BJ (cell line): ENCODE data around the gene SBF2. TPM values are rescaled to one million over a fixed set of nuclear protein-coding genes. Genes with fewer than 3 reads are reported as not detected.

Source experiments
- CTCF ChIA-PET: fragments of 350-600 bp; formaldehyde crosslinking; extraction: SDS; loops from one replicate; lab custom pipeline; 2021; ENCODE audit warnings: antibody characterized with exemption, inconsistent platforms; lab: Yijun Ruan, JAX
- POLR2A ChIA-PET: fragments of 300-600 bp; sonication (Branson Sonifier 250); formaldehyde crosslinking; extraction: SDS; loops from one replicate; lab custom pipeline; 2021; ENCODE audit warnings: antibody characterized with exemption; lab: Charles Lee
- DNase-seq: peaks from one replicate; pipeline ENCODE4 v3.0.0-alpha.2; 2011; ENCODE audit warnings: low read depth
- H3K27me3 ChIP-seq: 2 replicates; pipeline ENCODE4 v1.6.0; 2011; ENCODE audit warnings: low read length; ENCODE audit not compliant: control insufficient read depth, insufficient read depth
- H3K36me3 ChIP-seq: 2 replicates; pipeline ENCODE4 v1.5.1; 2011; ENCODE audit warnings: low read length; ENCODE audit not compliant: control insufficient read depth, insufficient read depth
- H3K4me3 ChIP-seq: 2 replicates; pipeline ENCODE4 v1.5.1; 2011; ENCODE audit warnings: low read depth, mild to moderate bottlenecking, control low read depth, low read length
- polyA plus RNA-seq: library from polyadenylated mRNA; depleted of rRNA; stranded (reverse); fragments of >200 nt; gene quantifications from 2 replicates; pipeline ENCODE4 v1.2.3, GENCODE V29; 2011
- TF ChIP-seq, protein P1 (sequence below): IDR thresholded peaks from 2 replicates; pipeline ENCODE4 v1.5.1; 2011; ENCODE audit warnings: low read depth, mild to moderate bottlenecking, control low read depth, inconsistent platforms, low read length, moderate library complexity; ENCODE audit not compliant: insufficient read depth

The SBF2 gene
- polyA plus RNA-seq, 1 experiment = 33.8 TPM

DNA sequence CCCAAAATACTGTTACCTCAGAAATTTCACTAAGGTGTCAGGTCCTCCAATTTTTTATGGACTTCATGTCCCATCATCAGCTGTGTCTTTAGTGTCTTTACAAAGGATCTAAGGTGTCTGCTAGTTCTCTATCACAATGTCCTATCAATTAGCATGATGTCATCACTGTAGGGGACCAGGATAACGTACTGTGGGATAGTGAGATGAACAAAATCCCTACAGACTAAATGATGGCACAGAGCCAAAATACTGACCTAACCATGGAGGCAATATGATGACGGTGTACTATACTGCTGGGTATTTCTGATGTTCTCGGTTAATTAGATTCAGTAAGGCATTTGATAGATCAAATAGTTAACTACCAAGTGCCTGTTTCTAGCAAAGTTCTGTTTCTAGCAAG lies 82.5 kb downstream of the SBF2 start:
- no peaks in the 10 kb centered on the region for H3K27me3 ChIP-seq
- POLR2A ChIA-PET = no interaction called here
- H3K4me3 ChIP-seq = no peak overlapping the region
- DNase-seq = no peak
- no peaks in the 10 kb centered on the region for H3K36me3 ChIP-seq
- TF ChIP-seq, protein P1, sequence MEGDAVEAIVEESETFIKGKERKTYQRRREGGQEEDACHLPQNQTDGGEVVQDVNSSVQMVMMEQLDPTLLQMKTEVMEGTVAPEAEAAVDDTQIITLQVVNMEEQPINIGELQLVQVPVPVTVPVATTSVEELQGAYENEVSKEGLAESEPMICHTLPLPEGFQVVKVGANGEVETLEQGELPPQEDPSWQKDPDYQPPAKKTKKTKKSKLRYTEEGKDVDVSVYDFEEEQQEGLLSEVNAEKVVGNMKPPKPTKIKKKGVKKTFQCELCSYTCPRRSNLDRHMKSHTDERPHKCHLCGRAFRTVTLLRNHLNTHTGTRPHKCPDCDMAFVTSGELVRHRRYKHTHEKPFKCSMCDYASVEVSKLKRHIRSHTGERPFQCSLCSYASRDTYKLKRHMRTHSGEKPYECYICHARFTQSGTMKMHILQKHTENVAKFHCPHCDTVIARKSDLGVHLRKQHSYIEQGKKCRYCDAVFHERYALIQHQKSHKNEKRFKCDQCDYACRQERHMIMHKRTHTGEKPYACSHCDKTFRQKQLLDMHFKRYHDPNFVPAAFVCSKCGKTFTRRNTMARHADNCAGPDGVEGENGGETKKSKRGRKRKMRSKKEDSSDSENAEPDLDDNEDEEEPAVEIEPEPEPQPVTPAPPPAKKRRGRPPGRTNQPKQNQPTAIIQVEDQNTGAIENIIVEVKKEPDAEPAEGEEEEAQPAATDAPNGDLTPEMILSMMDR = no peak
- CTCF ChIA-PET = interaction anchor here (1.5 kb wide), 1 partner anchor 87 kb away, joined by 4 read pairs; no protein-coding TSS in a partner anchor

DNA sequence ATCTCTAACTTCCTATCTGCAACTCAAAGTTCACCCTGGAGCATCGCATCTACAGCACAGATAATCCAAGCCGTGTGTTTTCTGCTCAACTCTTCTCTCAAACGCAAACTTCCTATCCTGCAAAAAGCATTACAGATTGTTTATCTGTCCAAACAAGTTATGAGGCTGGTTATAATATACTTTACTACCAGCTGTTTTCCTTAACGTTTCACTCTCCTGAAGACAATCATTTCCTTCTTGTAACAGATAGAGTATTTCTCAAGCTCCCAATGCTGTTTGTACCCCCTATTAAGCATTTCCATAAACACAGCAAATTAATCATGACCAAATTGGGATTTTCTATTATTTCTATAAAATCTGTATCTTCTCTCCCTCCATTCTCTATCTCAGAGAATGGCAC lies 84.7 kb downstream of the SBF2 start:
- POLR2A ChIA-PET = interaction anchor here (0.6 kb wide), 1 partner anchor 86 kb away, joined by 6 read pairs; no protein-coding TSS in a partner anchor
- CTCF ChIA-PET = interaction anchor here (0.9 to 1.5 kb wide), 2 partner anchors 26 to 89 kb away, joined by 4 to 6 read pairs; no protein-coding TSS in a partner anchor
- Histone ChIP-seq H3K27me3 (no peaks in the 10 kb centered on the region), H3K4me3 (no peak overlapping the region), H3K36me3 (no peaks in the 10 kb centered on the region)
- DNase-seq = no peak
- TF ChIP-seq, protein P1 = no peak

DNA sequence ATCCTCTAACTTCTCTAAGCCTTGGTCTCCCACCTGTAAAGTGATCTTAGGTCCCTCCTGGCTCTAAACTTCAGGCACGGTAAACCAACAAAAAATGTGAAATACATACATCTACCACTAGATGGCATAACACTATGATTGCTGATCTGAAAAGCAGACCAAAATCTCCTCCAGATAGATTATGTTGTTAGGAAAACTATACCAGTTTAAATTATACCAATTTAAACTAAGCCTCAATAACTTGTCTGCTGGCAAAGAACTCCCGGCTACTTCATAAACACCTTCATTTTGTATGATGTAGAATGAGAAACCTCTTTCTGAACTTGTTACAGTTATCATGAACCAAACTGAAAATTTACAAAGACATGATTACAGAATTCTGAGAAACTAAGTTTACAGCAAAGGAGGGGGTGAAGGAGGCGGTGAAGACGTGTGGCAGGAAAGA lies 85.9 kb downstream of the SBF2 start:
- no peaks in the 10 kb centered on the region for H3K27me3 ChIP-seq
- TF ChIP-seq, protein P1 = peak; percentile 66
- ChIA-PET CTCF (interaction anchor here (0.6 to 2.7 kb wide), 18 partner anchors 10 to 223 kb away, joined by 3 to 18 read pairs (median 4); partner anchors contain the start of gene ADM), POLR2A (interaction anchor here (1.3 kb wide), 1 partner anchor 101 kb away, joined by 4 read pairs; no protein-coding TSS in a partner anchor)
- H3K36me3 ChIP-seq = no peaks in the 10 kb centered on the region
- DNase-seq = no peak
- H3K4me3 ChIP-seq = no peak overlapping the region

DNA sequence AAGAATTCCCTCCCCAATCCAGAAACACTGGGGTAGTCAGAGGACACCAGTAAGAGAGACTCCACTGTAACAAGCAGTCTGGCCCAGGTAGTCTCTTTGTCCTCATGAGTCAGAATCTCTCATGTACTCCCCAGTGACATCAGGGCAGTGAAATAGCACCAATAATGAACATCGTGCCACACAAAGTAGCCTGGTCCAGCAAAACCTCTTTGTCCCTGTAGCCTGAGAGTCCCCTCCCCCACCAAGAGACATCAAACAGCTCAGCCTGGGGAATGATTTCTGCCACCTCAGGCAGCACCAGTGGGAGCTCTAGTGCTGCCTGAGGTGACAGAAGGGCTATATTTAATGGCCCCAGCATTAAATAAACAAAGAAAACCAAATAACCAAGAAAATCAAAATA lies 88.1 kb downstream of the SBF2 start:
- no peaks in the 10 kb centered on the region for H3K27me3 ChIP-seq
- no peaks in the 10 kb centered on the region for H3K36me3 ChIP-seq
- H3K4me3 ChIP-seq = no peak overlapping the region
- TF ChIP-seq, protein P1 = no peak
- no peak for DNase-seq
- ChIA-PET CTCF (interaction anchor here (1.5 to 2.3 kb wide), 2 partner anchors 98 to 101 kb away, joined by 3 to 18 read pairs; partner anchors contain the start of gene ADM), POLR2A (no interaction called here)

DNA sequence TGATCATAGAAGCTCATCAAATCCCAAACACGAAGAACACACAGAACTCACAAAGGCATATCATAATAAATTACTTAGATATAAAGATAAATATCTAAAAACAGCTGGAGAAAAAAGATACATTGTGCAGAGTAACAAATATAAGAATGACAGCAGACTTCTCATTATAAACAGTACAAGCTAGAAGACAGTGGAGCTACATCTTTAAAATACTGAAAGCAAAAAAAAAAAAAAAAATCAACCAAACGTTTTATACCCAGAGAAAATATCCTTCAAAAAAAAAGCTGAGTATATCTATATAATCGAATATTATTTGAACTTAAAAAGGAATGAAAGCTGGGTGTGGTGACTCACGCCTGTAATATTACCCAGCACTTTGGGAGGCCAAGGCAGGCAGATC lies 90.0 kb downstream of the SBF2 start:
- Histone ChIP-seq H3K27me3 (no peaks in the 10 kb centered on the region), H3K36me3 (no peaks in the 10 kb centered on the region), H3K4me3 (no peak overlapping the region)
- ChIA-PET POLR2A (no interaction called here), CTCF (interaction anchor here (1.0 to 1.3 kb wide), 4 partner anchors 18 to 532 kb away, joined by 3 read pairs; partner anchors contain the start of gene ADM)
- no peak for DNase-seq
- TF ChIP-seq, protein P1 = no peak
